ENCODE measurements around the gene HEPHL1.

Gene HEPHL1

GRCh38 chr11:94059065-94059464 is 37.9 kb downstream of the HEPHL1 start:
- Histone ChIP-seq H3K4me1 (ENCODE audit: insufficient read depth, low read length, severe bottlenecking) (no peaks in the 10 kb centered on the region), H2AFZ (ENCODE audit: low read length) (no peak overlapping the region), H3K9me3 (ENCODE audit: low read length) (no peaks in the 10 kb centered on the region), H3K4me2 (ENCODE audit: low read length) (no peak overlapping the region), H3K79me2 (ENCODE audit: insufficient read depth, low read length) (no peaks in the 10 kb centered on the region), H3K36me3 (ENCODE audit: insufficient read depth, low read length) (no peaks in the 10 kb centered on the region), H3F3A (ENCODE audit: insufficient read depth, low read length) (no peaks in the 10 kb centered on the region), H4K20me1 (ENCODE audit: insufficient read depth, low read length) (no peaks in the 10 kb centered on the region), H3K9me2 (ENCODE audit: low read depth, low read length) (no peaks in the 10 kb centered on the region), H3K4me3 (ENCODE audit: low read depth, low read length, poor library complexity, severe bottlenecking) (no peak overlapping the region), H3K27ac (ENCODE audit: low read depth, low read length, poor library complexity, severe bottlenecking) (no peak overlapping the region), H3K9ac (ENCODE audit: low read length) (no peak overlapping the region), H3K27me3 (ENCODE audit: insufficient read depth, low read length) (no peaks in the 10 kb centered on the region)
- no peak for TF ChIP-seq EZH2 (IDR thresholded peaks at IDR 0.05; ENCODE audit: borderline replicate concordance, low read length)
- no peak for TF ChIP-seq CTCF (IDR thresholded peaks at IDR 0.05; ENCODE audit: low read length)

DNA sequence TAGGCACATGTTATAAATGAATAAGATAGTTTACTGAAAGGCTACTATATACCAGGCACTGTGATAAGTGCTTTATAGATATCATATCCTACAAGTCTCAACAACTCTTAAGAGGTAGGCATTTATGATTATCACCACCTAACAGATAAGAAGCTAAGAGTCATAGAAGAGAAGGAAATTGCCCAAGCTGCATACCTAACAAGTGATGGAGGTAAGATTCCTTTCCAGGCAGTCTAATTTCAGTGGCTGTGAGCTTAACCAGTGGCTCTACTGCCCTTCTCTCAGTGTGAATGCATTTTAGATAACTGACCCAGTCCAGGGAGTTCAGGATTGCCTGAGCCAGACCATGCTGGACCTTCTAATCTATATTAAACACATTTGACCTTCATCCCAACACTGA is 39.2 kb downstream of the HEPHL1 start:
- H3K4me2 ChIP-seq (ENCODE audit: low read length), result no peak overlapping the region
- no peaks in the 10 kb centered on the region for H3K4me1 ChIP-seq (ENCODE audit: insufficient read depth, low read length, severe bottlenecking)
- no peaks in the 10 kb centered on the region for H4K20me1 ChIP-seq (ENCODE audit: insufficient read depth, low read length)
- no peak overlapping the region for H2AFZ ChIP-seq (ENCODE audit: low read length)
- H3F3A ChIP-seq (ENCODE audit: insufficient read depth, low read length), result no peaks in the 10 kb centered on the region
- no peaks in the 10 kb centered on the region for H3K79me2 ChIP-seq (ENCODE audit: insufficient read depth, low read length)
- no peak overlapping the region for H3K27ac ChIP-seq (ENCODE audit: low read depth, low read length, poor library complexity, severe bottlenecking)
- H3K27me3 ChIP-seq (ENCODE audit: insufficient read depth, low read length), result no peaks in the 10 kb centered on the region
- no peak overlapping the region for H3K9ac ChIP-seq (ENCODE audit: low read length)
- H3K36me3 ChIP-seq (ENCODE audit: insufficient read depth, low read length), result no peaks in the 10 kb centered on the region
- TF ChIP-seq EZH2 (IDR thresholded peaks at IDR 0.05; ENCODE audit: borderline replicate concordance, low read length) (no peak), CTCF (IDR thresholded peaks at IDR 0.05; ENCODE audit: low read length) (no peak)
- H3K9me3 ChIP-seq (ENCODE audit: low read length), result no peaks in the 10 kb centered on the region
- no peaks in the 10 kb centered on the region for H3K9me2 ChIP-seq (ENCODE audit: low read depth, low read length)
- no peak overlapping the region for H3K4me3 ChIP-seq (ENCODE audit: low read depth, low read length, poor library complexity, severe bottlenecking)

DNA sequence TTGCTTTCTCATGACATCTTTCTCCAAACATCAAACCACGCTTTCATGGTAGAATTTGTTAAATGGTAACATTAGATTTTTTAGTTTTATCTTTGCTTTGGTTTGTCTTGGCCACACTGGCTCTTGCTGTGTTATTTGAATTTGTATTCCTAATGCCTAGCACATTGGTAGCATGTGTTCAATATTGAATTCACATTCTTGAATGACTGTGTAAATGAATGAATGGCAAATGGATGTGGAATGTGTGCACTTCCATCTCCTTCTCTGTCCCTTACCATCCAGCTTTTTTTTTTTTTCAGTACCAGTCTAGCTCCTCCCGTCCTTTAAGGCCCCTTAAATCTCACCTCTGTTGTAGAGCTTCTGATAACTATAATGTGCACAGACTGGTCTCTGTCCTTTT is 41.2 kb downstream of the HEPHL1 start:
- H4K20me1 ChIP-seq (ENCODE audit: insufficient read depth, low read length), result no peaks in the 10 kb centered on the region
- no peaks in the 10 kb centered on the region for H3K9me3 ChIP-seq (ENCODE audit: low read length)
- H3K4me2 ChIP-seq (ENCODE audit: low read length), result no peak overlapping the region
- no peaks in the 10 kb centered on the region for H3F3A ChIP-seq (ENCODE audit: insufficient read depth, low read length)
- H3K9ac ChIP-seq (ENCODE audit: low read length), result no peak overlapping the region
- H3K27me3 ChIP-seq (ENCODE audit: insufficient read depth, low read length), result no peaks in the 10 kb centered on the region
- H2AFZ ChIP-seq (ENCODE audit: low read length), result no peak overlapping the region
- H3K4me1 ChIP-seq (ENCODE audit: insufficient read depth, low read length, severe bottlenecking), result no peaks in the 10 kb centered on the region
- no peaks in the 10 kb centered on the region for H3K79me2 ChIP-seq (ENCODE audit: insufficient read depth, low read length)
- no peaks in the 10 kb centered on the region for H3K36me3 ChIP-seq (ENCODE audit: insufficient read depth, low read length)
- no peak overlapping the region for H3K4me3 ChIP-seq (ENCODE audit: low read depth, low read length, poor library complexity, severe bottlenecking)
- no peaks in the 10 kb centered on the region for H3K9me2 ChIP-seq (ENCODE audit: low read depth, low read length)
- no peak overlapping the region for H3K27ac ChIP-seq (ENCODE audit: low read depth, low read length, poor library complexity, severe bottlenecking)
- no peak for TF ChIP-seq CTCF (IDR thresholded peaks at IDR 0.05; ENCODE audit: low read length)
- no peak for TF ChIP-seq EZH2 (IDR thresholded peaks at IDR 0.05; ENCODE audit: borderline replicate concordance, low read length)

Data from OCI-LY1 (cell line).